ENCODE data around the gene MAGEB3. TPM values are rescaled to one million over a fixed set of nuclear protein-coding genes. Genes with fewer than 3 reads are reported as not detected.

MAGEB3 gene
- total RNA-seq, 1 donor from 2014 or later = not detected

DNA sequence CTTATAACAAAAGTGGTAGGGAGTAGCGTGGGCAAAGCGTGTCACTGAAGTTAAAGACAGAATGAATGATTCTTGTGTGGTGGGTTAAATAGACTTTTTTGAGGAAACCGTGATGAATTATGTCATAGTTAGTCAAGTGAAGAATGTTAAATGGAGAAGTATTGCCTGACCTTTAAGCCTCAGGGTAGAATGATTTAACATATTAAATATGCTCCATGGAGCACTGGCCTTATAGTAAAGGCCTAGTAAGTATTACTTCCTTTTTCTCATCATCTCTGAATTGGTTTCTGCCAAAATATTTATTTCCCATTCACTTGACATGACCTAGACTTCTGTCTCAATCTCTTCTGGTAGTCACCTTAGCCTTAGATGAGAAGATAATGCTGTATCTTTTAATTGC, 40.2 kb downstream of the MAGEB3 start:
- Mint-ChIP-seq H3K36me3 (ENCODE audit: low read depth, unreplicated experiment) (no peaks in the 10 kb centered on the region), H3K9me3 (ENCODE audit: unreplicated experiment) (no peaks in the 10 kb centered on the region), H3K27me3 (ENCODE audit: unreplicated experiment) (no peaks in the 10 kb centered on the region), H3K4me3 (ENCODE audit: unreplicated experiment) (no peak overlapping the region), H3K27ac (ENCODE audit: unreplicated experiment) (no peak overlapping the region), H3K4me1 (ENCODE audit: unreplicated experiment) (no peaks in the 10 kb centered on the region)
- DNase-seq (ENCODE audit: low spot score) = no peak
- no peak for TF ChIP-seq CTCF (IDR thresholded peaks at IDR 0.05; ENCODE audit: unreplicated experiment)

DNA sequence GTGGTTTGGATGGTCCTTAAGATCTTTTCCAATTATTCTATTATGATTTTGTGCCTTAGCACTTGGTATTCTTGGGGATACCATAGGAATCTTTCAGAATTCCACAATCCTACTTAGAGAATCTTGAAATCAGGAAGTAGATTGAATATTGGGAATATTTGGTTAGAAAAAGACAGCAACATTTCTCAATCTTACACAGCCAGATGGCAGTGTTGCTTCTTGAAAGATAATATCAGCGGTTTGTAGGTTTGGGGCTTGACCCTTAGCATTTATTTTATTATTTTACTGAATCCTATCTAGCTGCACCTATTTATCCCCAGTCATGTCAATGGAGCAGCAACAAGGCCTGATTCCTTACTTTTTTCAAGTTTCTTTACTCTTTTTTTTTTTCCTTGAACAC, 45.0 kb downstream of the MAGEB3 start:
- Mint-ChIP-seq H3K36me3 (ENCODE audit: low read depth, unreplicated experiment) (no peaks in the 10 kb centered on the region), H3K4me1 (ENCODE audit: unreplicated experiment) (no peaks in the 10 kb centered on the region), H3K27me3 (ENCODE audit: unreplicated experiment) (no peaks in the 10 kb centered on the region), H3K9me3 (ENCODE audit: unreplicated experiment) (no peaks in the 10 kb centered on the region), H3K27ac (ENCODE audit: unreplicated experiment) (no peak overlapping the region), H3K4me3 (ENCODE audit: unreplicated experiment) (no peak overlapping the region)
- no peak for TF ChIP-seq CTCF (IDR thresholded peaks at IDR 0.05; ENCODE audit: unreplicated experiment)
- DNase-seq (ENCODE audit: low spot score) = no peak

- TF ChIP-seq CTCF (IDR thresholded peaks at IDR 0.05; ENCODE audit: unreplicated experiment) = no peak
Observed at GRCh38 chrX:30278365-30278764, 47.9 kb downstream of the MAGEB3 start.

DNA sequence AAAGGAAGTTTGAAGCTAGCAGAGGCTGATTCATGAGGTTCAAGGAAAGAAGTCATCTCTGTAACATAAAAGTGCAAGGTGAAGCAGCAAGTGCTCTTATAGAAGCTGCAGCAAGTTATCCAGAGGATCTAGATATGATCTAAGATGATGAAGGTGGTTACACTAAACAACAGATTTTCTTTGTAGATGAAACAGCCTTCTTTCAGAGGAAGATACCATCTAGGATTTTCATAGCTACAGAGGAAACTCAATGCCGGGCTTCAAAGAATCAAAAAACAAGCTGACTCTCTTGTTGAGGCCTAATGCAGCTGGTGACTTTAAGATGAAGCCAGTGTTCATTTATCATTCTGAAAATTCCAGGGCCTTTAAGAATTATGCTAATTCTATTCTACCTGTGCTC, 50.0 kb downstream of the MAGEB3 start:
- Mint-ChIP-seq H3K4me1 (ENCODE audit: unreplicated experiment) (no peaks in the 10 kb centered on the region), H3K27ac (ENCODE audit: unreplicated experiment) (no peak overlapping the region), H3K27me3 (ENCODE audit: unreplicated experiment) (no peaks in the 10 kb centered on the region), H3K4me3 (ENCODE audit: unreplicated experiment) (no peak overlapping the region), H3K9me3 (ENCODE audit: unreplicated experiment) (no peaks in the 10 kb centered on the region), H3K36me3 (ENCODE audit: low read depth, unreplicated experiment) (no peaks in the 10 kb centered on the region)
- TF ChIP-seq CTCF (IDR thresholded peaks at IDR 0.05; ENCODE audit: unreplicated experiment) = no peak
- DNase-seq (ENCODE audit: low spot score) = no peak

More at GRCh38 chrX:30278365-30278764, 47.9 kb downstream of the MAGEB3 start:
- Mint-ChIP-seq H3K9me3 (ENCODE audit: unreplicated experiment) (no peaks in the 10 kb centered on the region), H3K4me3 (ENCODE audit: unreplicated experiment) (no peak overlapping the region), H3K27ac (ENCODE audit: unreplicated experiment) (no peak overlapping the region), H3K4me1 (ENCODE audit: unreplicated experiment) (no peaks in the 10 kb centered on the region), H3K27me3 (ENCODE audit: unreplicated experiment) (no peaks in the 10 kb centered on the region), H3K36me3 (ENCODE audit: low read depth, unreplicated experiment) (no peaks in the 10 kb centered on the region)
- no peak for DNase-seq (ENCODE audit: low spot score)

DNA sequence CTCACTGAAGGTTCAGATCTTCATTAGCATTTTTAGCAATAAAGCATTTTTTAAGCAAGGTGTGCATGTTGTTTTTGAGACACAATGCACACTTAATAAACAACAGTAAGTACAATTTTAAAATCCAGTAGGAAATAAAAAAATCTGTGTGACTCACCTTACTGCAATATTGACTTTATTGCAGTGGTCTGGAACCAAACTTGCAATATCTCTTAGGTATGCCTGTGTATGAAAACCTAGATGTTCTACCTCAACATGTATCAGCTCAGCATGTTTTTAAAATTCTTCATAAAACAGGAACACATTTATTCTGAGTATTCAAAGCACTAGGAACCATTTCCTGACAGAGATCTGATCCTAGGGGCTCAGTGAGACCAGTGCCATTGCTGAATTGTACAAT, 52.1 kb downstream of the MAGEB3 start:
- H3K9me3 Mint-ChIP-seq (ENCODE audit: unreplicated experiment) = no peaks in the 10 kb centered on the region
- DNase-seq (ENCODE audit: low spot score) = no peak
- H3K36me3 Mint-ChIP-seq (ENCODE audit: low read depth, unreplicated experiment) = no peaks in the 10 kb centered on the region
- no peaks in the 10 kb centered on the region for H3K4me1 Mint-ChIP-seq (ENCODE audit: unreplicated experiment)
- no peak overlapping the region for H3K4me3 Mint-ChIP-seq (ENCODE audit: unreplicated experiment)
- H3K27ac Mint-ChIP-seq (ENCODE audit: unreplicated experiment) = no peak overlapping the region
- H3K27me3 Mint-ChIP-seq (ENCODE audit: unreplicated experiment) = no peaks in the 10 kb centered on the region
- no peak for TF ChIP-seq CTCF (IDR thresholded peaks at IDR 0.05; ENCODE audit: unreplicated experiment)
